H1 (cell line): Measurements from ENCODE around the gene TMEM183A. TPM values are rescaled to one million over a fixed set of nuclear protein-coding genes. Genes with fewer than 3 reads are reported as not detected.

Source experiments
- CHD1 ChIP-seq: IDR thresholded peaks from 2 replicates; pipeline ENCODE4 v1.6.1; 2012; ENCODE audit warnings: low read depth, low read length, improper control_type of control experiment
- CHD7 ChIP-seq: fragments of 300-600 bp; sonication (generic); IDR thresholded peaks from 2 replicates; pipeline ENCODE4 v1.7.1; 2012; ENCODE audit warnings: low read length, moderate library complexity, mild to moderate bottlenecking, inconsistent platforms; ENCODE audit not compliant: insufficient replicate concordance
- JUND ChIP-seq: IDR thresholded peaks from 2 replicates; pipeline ENCODE4 v1.6.1; 2011; ENCODE audit warnings: mild to moderate bottlenecking, improper control_type of control experiment, low read length
- NRF1 ChIP-seq: IDR thresholded peaks from 2 replicates; pipeline ENCODE4 v1.6.1; 2011; ENCODE audit warnings: mild to moderate bottlenecking, low read depth, low read length, improper control_type of control experiment
- POLR2AphosphoS5 ChIP-seq: IDR thresholded peaks from 2 replicates; pipeline ENCODE4 v1.6.1; 2011; ENCODE audit warnings: low read depth, low read length
- TAF1 ChIP-seq: IDR thresholded peaks from 2 replicates; pipeline ENCODE4 v1.6.1; 2011; ENCODE audit warnings: mild to moderate bottlenecking, low read depth, low read length
- polyA plus RNA-seq, 7 experiments: library from polyadenylated mRNA; depleted of rRNA in 3 of 7; stranded (reverse) in 5 of 7; unstranded in 2 of 7; fragments of >200 nt in 5 of 7; fragments of 200-250 nt in 2 of 7; gene quantifications; 1 replicate in 5 of 7; 2 replicates in 1 of 7; 4 replicates in 1 of 7; pipeline versions ENCODE4 v1.2.1 to v1.2.3, GENCODE V29; 2011 to 2013; ENCODE audit warnings: missing spikeins in 2 of 7, mixed read lengths in 2 of 7
- total RNA-seq: library from RNA; stranded (reverse); fragmentation: NEBNext Ultra II Directional; extraction: Animal tissue kit (Norgen Biotek cat#: 25700); gene quantifications from 2 replicates; pipeline ENCODE4 v1.2.1, GENCODE V29; 2021

Gene TMEM183A
- total and polyA plus RNA-seq, 2 of the 8 experiments (the other 6 are each of a cell fraction or from before 2014, with no cell fraction given) = 107 to 173 TPM

- no peak for TF ChIP-seq TAF1
- TF ChIP-seq POLR2AphosphoS5 = no peak
- no peak for TF ChIP-seq CHD7
- no peak for TF ChIP-seq JUND
- no peak for TF ChIP-seq NRF1
- no peak for TF ChIP-seq CHD1
- TF ChIP-seq, all 59 proteins: peak for 0
Measured at GRCh38 chr1:203052601-203053000, 45.4 kb downstream of the TMEM183A start (continued).
